Thyroid gland (tissue), 4 donors: ENCODE data around the gene PRICKLE4. TPM values are rescaled to one million over a fixed set of nuclear protein-coding genes. Genes with fewer than 3 reads are reported as not detected.
"Not testable (repeated sequence)": the region's sequence is repeated elsewhere in the genome, so short reads cannot be mapped to it uniquely, and the experiment has no call there.

Source experiments
- DNase-seq, 2 donors: peaks; one replicate each; pipeline ENCODE4 v3.0.0-alpha.2; 2019
- H3K27ac ChIP-seq, 3 donors: fragments of 200-600 bp; sonication (generic); 1 replicate in 2 of 3; 2 replicates in 1 of 3; pipeline ENCODE4 v1.5.1; 2016 to 2019; ENCODE audit warnings: mild to moderate bottlenecking in 1 of 3, moderate library complexity in 1 of 3
- H3K27me3 ChIP-seq: fragments of 200-600 bp; sonication (generic); one replicate; pipeline ENCODE4 v1.5.1; 2019
- H3K36me3 ChIP-seq, 2 donors: fragments of 200-600 bp; sonication (generic); one replicate each; pipeline ENCODE4 v1.5.1; 2016 to 2019
- H3K4me1 ChIP-seq, 2 donors: fragments of 200-600 bp; sonication (generic); one replicate each; pipeline ENCODE4 v1.5.1; 2017 to 2019
- H3K4me3 ChIP-seq, 3 donors: fragments of 200-600 bp; sonication (generic); replicated peaks in 1 of 3; 1 replicate in 2 of 3; 2 replicates in 1 of 3; pipeline ENCODE4 v1.5.1; 2016; ENCODE audit warnings: mild to moderate bottlenecking in 1 of 3
- H3K9me3 ChIP-seq: fragments of 200-600 bp; sonication (generic); one replicate; pipeline ENCODE4 v1.5.1; 2017
- POLR2A ChIP-seq, 2 donors: fragments of 450-650 bp; IDR thresholded peaks; one replicate each; pipeline ENCODE4 v1.6.1; 2017; ENCODE audit warnings: antibody characterized with exemption in 2 of 2, mild to moderate bottlenecking in 2 of 2, moderate library complexity in 1 of 2
- WGBS, 2 donors: methylation state at CpG; one replicate each; pipeline ENCODE4 v1.1.5; 2017; 5-methylcytosine and 5-hydroxymethylcytosine counted together
- intact Hi-C: fragments of 100-400 bp; cut with DNase I; formaldehyde crosslinking; loops from one replicate; pipeline ENCODE4 v1.15.1; 2023
- total RNA-seq, 4 donors: library from RNA; depleted of rRNA; stranded (reverse); fragments of >200 nt; gene quantifications; one replicate each; pipeline ENCODE4 v1.2.3, GENCODE V29; 2016
- TF ChIP-seq, protein P1 (sequence below), 6 experiments: fragments of 200-600 bp in 3 of 6; fragments of 450-650 bp in 3 of 6; sonication (generic) in 3 of 6; IDR thresholded peaks; one replicate each; pipeline ENCODE4 v1.5.1; 2016 to 2019; ENCODE audit warnings: antibody characterized with exemption in 6 of 6, mild to moderate bottlenecking in 2 of 6, inconsistent platforms in 1 of 6, moderate library complexity in 1 of 6

The PRICKLE4 gene
- total RNA-seq, 4 donors from 2014 or later, result 4.0 to 15.6 (median 12.7) TPM

GRCh38 chr6:41798901-41799558, 18.4 kb downstream of the PRICKLE4 start:
- no peaks in the 10 kb centered on the region for H3K4me1 ChIP-seq
- H3K27me3 ChIP-seq, result no peaks in the 10 kb centered on the region
- no peak overlapping the region for H3K4me3 ChIP-seq
- H3K9me3 ChIP-seq, result no peaks in the 10 kb centered on the region
- H3K27ac ChIP-seq, result no peak overlapping the region
- TF ChIP-seq, protein P1, sequence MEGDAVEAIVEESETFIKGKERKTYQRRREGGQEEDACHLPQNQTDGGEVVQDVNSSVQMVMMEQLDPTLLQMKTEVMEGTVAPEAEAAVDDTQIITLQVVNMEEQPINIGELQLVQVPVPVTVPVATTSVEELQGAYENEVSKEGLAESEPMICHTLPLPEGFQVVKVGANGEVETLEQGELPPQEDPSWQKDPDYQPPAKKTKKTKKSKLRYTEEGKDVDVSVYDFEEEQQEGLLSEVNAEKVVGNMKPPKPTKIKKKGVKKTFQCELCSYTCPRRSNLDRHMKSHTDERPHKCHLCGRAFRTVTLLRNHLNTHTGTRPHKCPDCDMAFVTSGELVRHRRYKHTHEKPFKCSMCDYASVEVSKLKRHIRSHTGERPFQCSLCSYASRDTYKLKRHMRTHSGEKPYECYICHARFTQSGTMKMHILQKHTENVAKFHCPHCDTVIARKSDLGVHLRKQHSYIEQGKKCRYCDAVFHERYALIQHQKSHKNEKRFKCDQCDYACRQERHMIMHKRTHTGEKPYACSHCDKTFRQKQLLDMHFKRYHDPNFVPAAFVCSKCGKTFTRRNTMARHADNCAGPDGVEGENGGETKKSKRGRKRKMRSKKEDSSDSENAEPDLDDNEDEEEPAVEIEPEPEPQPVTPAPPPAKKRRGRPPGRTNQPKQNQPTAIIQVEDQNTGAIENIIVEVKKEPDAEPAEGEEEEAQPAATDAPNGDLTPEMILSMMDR (IDR thresholded peaks at IDR 0.05), result no peak
- TF ChIP-seq POLR2A (IDR thresholded peaks at IDR 0.05), result no peak
- peaks cover 9 to 26% of the 10 kb centered on the region in 2 donors for H3K36me3 ChIP-seq
- no peak for DNase-seq
- intact Hi-C loops, result no loop called here
- WGBS, 2 donors, result 97 to 98% methylated on average over 7 of the region's 7 CpGs

- peaks cover 9 to 26% of the 10 kb centered on the region in 2 donors for H3K36me3 ChIP-seq
- no peaks in the 10 kb centered on the region for H3K27me3 ChIP-seq
- no peak overlapping the region for H3K4me3 ChIP-seq
- H3K4me1 ChIP-seq, result no peaks in the 10 kb centered on the region
- intact Hi-C loops, result no loop called here
- H3K27ac ChIP-seq, result no peak overlapping the region
- DNase-seq, result no peak
- WGBS, 2 donors, result 78 to 100% methylated on average over 2 of the region's 2 CpGs
- TF ChIP-seq, protein P1 (IDR thresholded peaks at IDR 0.05), result no peak
- TF ChIP-seq POLR2A (IDR thresholded peaks at IDR 0.05), result no peak
- H3K9me3 ChIP-seq, result no peaks in the 10 kb centered on the region
Measured at GRCh38 chr6:41799559-41799911, 19.0 kb downstream of the PRICKLE4 start.

GRCh38 chr6:41801380-41801779, 20.8 kb downstream of the PRICKLE4 start:
- intact Hi-C loops, result no loop called here
- H3K27me3 ChIP-seq, result no peaks in the 10 kb centered on the region
- TF ChIP-seq, protein P1 (IDR thresholded peaks at IDR 0.05), result peak in 3 of 6 experiments; percentile 5 to 18 (median 15)
- no peak for TF ChIP-seq POLR2A (IDR thresholded peaks at IDR 0.05)
- no peaks in the 10 kb centered on the region for H3K4me1 ChIP-seq
- no peak overlapping the region for H3K4me3 ChIP-seq
- H3K9me3 ChIP-seq, result no peaks in the 10 kb centered on the region
- 81 to 85% methylated on average over 2 of the region's 2 CpGs for WGBS, 2 donors
- peaks cover 10 to 20% of the 10 kb centered on the region in 2 donors for H3K36me3 ChIP-seq
- H3K27ac ChIP-seq, result no peak overlapping the region
- DNase-seq, result no peak

DNA sequence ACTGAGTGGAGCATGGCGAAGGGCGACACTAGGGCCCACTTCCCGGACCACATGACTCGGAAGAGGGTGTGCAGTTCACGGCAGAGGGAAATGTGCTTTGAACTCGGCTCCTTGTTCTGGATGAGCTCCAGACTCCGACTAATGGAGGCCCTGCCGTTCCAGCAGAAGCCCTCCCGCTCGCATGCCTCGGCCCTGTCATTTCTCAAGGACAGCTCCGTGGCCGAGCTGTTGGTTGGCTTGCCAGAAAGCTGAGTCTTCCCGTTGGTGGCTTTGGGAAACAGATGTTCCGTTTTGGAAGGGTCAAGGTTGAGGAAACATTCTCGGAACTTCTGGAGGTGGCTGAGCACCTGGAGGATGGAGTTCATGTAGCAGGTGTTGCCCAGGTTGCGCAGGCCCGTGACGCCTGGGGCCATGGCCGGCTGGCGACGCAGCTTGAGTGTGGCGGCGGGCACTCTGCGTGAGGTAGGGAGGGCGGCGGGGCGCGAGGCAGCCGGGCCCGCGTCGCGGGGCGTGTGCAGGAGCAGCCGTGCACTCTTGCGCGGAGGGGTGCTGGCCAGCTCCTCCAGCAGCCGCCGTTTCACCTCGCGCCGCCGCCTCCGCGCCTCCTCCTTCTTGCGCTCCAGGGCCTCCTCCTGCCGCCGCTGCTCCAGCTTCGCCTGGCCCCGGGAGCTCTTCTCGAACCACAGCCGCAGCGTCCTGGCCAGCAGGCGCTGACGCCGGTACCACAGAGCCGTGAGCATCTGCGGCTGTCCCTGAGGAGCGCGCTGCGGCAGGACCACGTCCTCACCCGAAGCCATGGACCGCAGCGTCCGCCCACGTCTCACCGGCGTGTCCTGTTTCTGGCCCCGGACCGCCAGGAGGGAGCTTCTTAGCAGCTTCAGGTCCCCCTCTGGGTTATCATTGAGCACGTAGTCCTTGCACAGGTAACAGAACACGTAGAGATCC, 25.5 kb downstream of the PRICKLE4 start:
- H3K27me3 ChIP-seq, result no peaks in the 10 kb centered on the region
- DNase-seq, result no peak
- WGBS, 2 donors, result 95% methylated on average over 60 to 68 of the region's 74 CpGs
- intact Hi-C loops, result no loop called here
- H3K9me3 ChIP-seq, result no peaks in the 10 kb centered on the region
- H3K4me3 ChIP-seq, result no peak overlapping the region
- H3K27ac ChIP-seq, result no peak overlapping the region
- TF ChIP-seq, protein P1 (IDR thresholded peaks at IDR 0.05), result no peak
- no peak for TF ChIP-seq POLR2A (IDR thresholded peaks at IDR 0.05)
- H3K4me1 ChIP-seq, result no peaks in the 10 kb centered on the region
- H3K36me3 ChIP-seq, result peaks cover 10% of the 10 kb centered on the region in 2 donors

GRCh38 chr6:41811095-41811494, 30.5 kb downstream of the PRICKLE4 start:
- no peak for DNase-seq
- no peaks in the 10 kb centered on the region for H3K27me3 ChIP-seq
- no peaks in the 10 kb centered on the region for H3K9me3 ChIP-seq
- H3K27ac ChIP-seq, result no peak overlapping the region
- TF ChIP-seq POLR2A (IDR thresholded peaks at IDR 0.05), result no peak
- TF ChIP-seq, protein P1 (IDR thresholded peaks at IDR 0.05), result no peak
- H3K4me3 ChIP-seq, result no peak overlapping the region
- intact Hi-C loops, result no loop called here
- no peaks in the 10 kb centered on the region for H3K4me1 ChIP-seq
- 93 to 96% methylated on average over 3 of the region's 3 CpGs for WGBS, 2 donors
- H3K36me3 ChIP-seq, result peaks cover 2 to 5% of the 10 kb centered on the region in 2 donors

GRCh38 chr6:41811946-41812345, 31.4 kb downstream of the PRICKLE4 start:
- 97% methylated on average over 13 of the region's 13 CpGs for WGBS, 2 donors

More at GRCh38 chr6:41811946-41812345, 31.4 kb downstream of the PRICKLE4 start:
- H3K27ac ChIP-seq, H3K27me3 ChIP-seq, H3K4me3 ChIP-seq, H3K36me3 ChIP-seq, DNase-seq, H3K9me3 ChIP-seq, intact Hi-C loops, H3K4me1 ChIP-seq: not testable (repeated sequence)
